K562 (cell line): ENCODE data around the gene PTGR1. TPM values are rescaled to one million over a fixed set of nuclear protein-coding genes. Genes with fewer than 3 reads are reported as not detected.

Source experiments
- ATAC-seq: fragments of 200-7000 bp; cut with Tn5 transposase; 3 replicates; pipeline ENCODE4 v1.9.1; 2020; ENCODE audit warnings: moderate library complexity
- BruUV-seq: library from RNA; stranded (reverse); fragments of 400-500 nt; replicated peaks from 2 replicates; lab custom pipeline; 2021; lab: Mats Ljungman, UMichigan
- CTCF ChIA-PET: fragments of 300-600 bp; formaldehyde crosslinking; extraction: SDS; loops from one replicate; lab custom pipeline; 2021; ENCODE audit warnings: low intra/inter-chr PET ratio; lab: Yijun Ruan, JAX
- POLR2A ChIA-PET: fragments of 300-600, 350-650 bp; sonication (Branson Sonifier 250); formaldehyde crosslinking; extraction: SDS; loops from one replicate; lab custom pipeline; 2021; ENCODE audit warnings: antibody characterized with exemption, inconsistent platforms; lab: Yijun Ruan, JAX
- DNase-seq, 4 experiments: peaks; one replicate each; pipeline versions ENCODE4 v3.0.0 to v3.0.0-alpha.2; 2011 to 2018; ENCODE audit warnings: low spot score in 3 of 4, mixed read lengths in 3 of 4; ENCODE audit errors: extremely low read depth in 1 of 4
- FAIRE-seq: peaks from 2 replicates; lab custom pipeline; 2011; peaks lifted over from hg19 to GRCh38; lab: Jason Lieb, UNC
- H2AFZ ChIP-seq: 2 replicates; pipeline ENCODE4 v1.6.0; 2011; ENCODE audit warnings: low read depth, low read length, control low read depth, inconsistent platforms
- H3K27ac ChIP-seq: fragments of 200-600 bp; 3 replicates; pipeline ENCODE4 v1.8.0; 2011; ENCODE audit warnings: low read depth, mild to moderate bottlenecking, control low read depth, inconsistent platforms, low read length, moderate library complexity, mixed read lengths; ENCODE audit errors: extremely low read depth
- H3K27me3 ChIP-seq, 2 experiments: fragments of 300-600 bp in 1 of 2; 2 replicates in 1 of 2; 3 replicates in 1 of 2; pipeline versions ENCODE4 v1.6.0 to v1.8.0; 2011; ENCODE audit warnings: inconsistent platforms in 2 of 2, low read length in 2 of 2, mild to moderate bottlenecking in 1 of 2, mixed read lengths in 1 of 2, moderate library complexity in 1 of 2; ENCODE audit not compliant: control insufficient read depth in 2 of 2, insufficient read depth in 2 of 2
- H3K36me3 ChIP-seq: fragments of 300-600 bp; 3 replicates; pipeline ENCODE4 v1.8.0; 2011; ENCODE audit warnings: mild to moderate bottlenecking, low read length, inconsistent platforms; ENCODE audit not compliant: control insufficient read depth, insufficient read depth
- H3K4me1 ChIP-seq, 2 experiments: fragments of 200-600 bp in 1 of 2; replicated peaks in 1 of 2; 2 replicates in 1 of 2; 3 replicates in 1 of 2; pipeline versions ENCODE4 v1.5.1 to v1.8.0; 2011; ENCODE audit warnings: inconsistent platforms in 2 of 2, low read length in 2 of 2, mild to moderate bottlenecking in 1 of 2, mixed read lengths in 1 of 2, moderate library complexity in 1 of 2; ENCODE audit not compliant: control insufficient read depth in 2 of 2, insufficient read depth in 2 of 2
- H3K4me2 ChIP-seq: 2 replicates; pipeline ENCODE4 v1.6.1; 2011; ENCODE audit warnings: low read length, control low read depth, inconsistent platforms, mixed read lengths; ENCODE audit not compliant: insufficient read depth
- H3K4me3 ChIP-seq: fragments of 200-600 bp; sonication (generic), shearing (Covaris generic); 2 replicates; pipeline ENCODE4 v1.5.1; 2016; ENCODE audit warnings: control low read depth, inconsistent platforms
- H3K79me2 ChIP-seq: fragments of 200-600 bp; 3 replicates; pipeline ENCODE4 v1.8.0; 2011; ENCODE audit warnings: low read length, inconsistent platforms; ENCODE audit not compliant: control insufficient read depth, insufficient read depth
- H3K9ac ChIP-seq, 2 experiments: 2 replicates each; pipeline versions ENCODE4 v1.6.0 to v1.6.1; 2011; ENCODE audit warnings: low read depth in 2 of 2, low read length in 2 of 2, control low read depth in 1 of 2, inconsistent platforms in 1 of 2, mild to moderate bottlenecking in 1 of 2, mixed read lengths in 1 of 2; ENCODE audit not compliant: insufficient read depth in 1 of 2
- H3K9me1 ChIP-seq: one replicate; pipeline ENCODE4 v1.6.0; 2011; ENCODE audit warnings: inconsistent platforms, mild to moderate bottlenecking, low read length, moderate library complexity; ENCODE audit not compliant: control insufficient read depth, insufficient read depth
- H3K9me3 ChIP-seq: replicated peaks from 2 replicates; pipeline ENCODE4 v1.5.1; 2011; ENCODE audit warnings: low read depth, low read length, inconsistent platforms; ENCODE audit not compliant: control insufficient read depth, insufficient read depth
- H4K20me1 ChIP-seq: replicated peaks from 2 replicates; pipeline ENCODE4 v1.6.1; 2011; ENCODE audit warnings: low read length, inconsistent platforms, mixed read lengths; ENCODE audit not compliant: control insufficient read depth, insufficient read depth
- CCNT2 ChIP-seq: IDR thresholded peaks from 2 replicates; pipeline ENCODE4 v1.6.1; 2011; ENCODE audit warnings: borderline replicate concordance, low read depth, mild to moderate bottlenecking, moderate library complexity, mixed read lengths, low read length; ENCODE audit not compliant: insufficient read length; ENCODE audit errors: extremely low read depth
- DLX4 ChIP-seq: fragments of 250-450 bp; sonication (Bioruptor Pico); IDR thresholded peaks from 2 replicates; pipeline ENCODE4 v1.6.1; 2021; ENCODE audit warnings: mild to moderate bottlenecking
- IFI16 ChIP-seq: fragments of 250-450 bp; sonication (Bioruptor Pico); IDR thresholded peaks from 2 replicates; pipeline ENCODE4 v2.1.2; 2022; ENCODE audit warnings: mild to moderate bottlenecking, inconsistent platforms
- MYC ChIP-seq, 2 experiments: fragments of 250-450 bp in 1 of 2; sonication (Bioruptor Pico) in 1 of 2; IDR thresholded peaks; 2 replicates each; pipeline versions ENCODE4 v1.5.1 to v1.6.1; 2012 to 2021; ENCODE audit warnings: low read depth in 2 of 2, borderline replicate concordance in 1 of 2, improper control_type of control experiment in 1 of 2, low read length in 1 of 2, mild to moderate bottlenecking in 1 of 2, moderate library complexity in 1 of 2
- NFIC ChIP-seq: fragments of 450-650 bp; IDR thresholded peaks from 2 replicates; pipeline ENCODE4 v1.6.1; 2017; ENCODE audit warnings: mild to moderate bottlenecking, inconsistent platforms
- PRPF4 ChIP-seq: fragments of 200-400 bp; formaldehyde crosslinking; IDR thresholded peaks from one replicate; pipeline ENCODE4 v1.6.1; 2017; ENCODE audit warnings: low read length, low read depth, mild to moderate bottlenecking; ENCODE audit not compliant: insufficient read depth, poor library complexity, severe bottlenecking
- RB1 ChIP-seq: fragments of 450-650 bp; IDR thresholded peaks from 2 replicates; pipeline ENCODE4 v1.6.1; 2017; ENCODE audit warnings: low read depth, mild to moderate bottlenecking
- SMARCA4 ChIP-seq: fragments of 450-650 bp; IDR thresholded peaks from 2 replicates; pipeline ENCODE4 v1.6.1; 2016
- ZBTB8A ChIP-seq: fragments of 450-650 bp; IDR thresholded peaks from 2 replicates; pipeline ENCODE4 v1.6.1; 2018; ENCODE audit warnings: mild to moderate bottlenecking, moderate library complexity; ENCODE audit not compliant: partially characterized antibody
- ZFP30 ChIP-seq: fragments of 250-450 bp; sonication (Bioruptor Pico); IDR thresholded peaks from 2 replicates; pipeline ENCODE4 v1.8.0; 2022; ENCODE audit warnings: moderate library complexity, mild to moderate bottlenecking, inconsistent platforms, borderline replicate concordance
- WGBS: fragments of 100-300 bp; shearing (Covaris generic); methylation state at CpG from one replicate; pipeline ENCODE4 v1.1.6; 2016; ENCODE audit warnings: low coverage, mixed read lengths; ENCODE audit not compliant: insufficient coverage; ENCODE audit errors: missing lambda C conversion rate; 5-methylcytosine and 5-hydroxymethylcytosine counted together
- in situ Hi-C: fragments of 300-500 bp; cut with MboI; formaldehyde crosslinking; loops from 4 replicates; pipeline ENCODE4 v1.15.0; 2018; ENCODE audit warnings: inconsistent platforms, mixed read lengths
- intact Hi-C: fragments of 100-400 bp; cut with micrococcal nuclease; formaldehyde crosslinking; loops from 2 replicates; pipeline ENCODE4 v1.14.2; 2022
- polyA plus RNA-seq, 8 experiments: library from polyadenylated mRNA; depleted of rRNA in 4 of 8; stranded (reverse) in 5 of 8; unstranded in 3 of 8; fragments of >200 nt; fragmentation: Nextera tagmentation in 2 of 8; fragmentation: Illumina TruSeq in 1 of 8; extraction: Ambion mirVana in 2 of 8; extraction: Trizol in 1 of 8; gene quantifications; 2 replicates each; pipeline versions ENCODE4 v1.2.1 to v1.2.3, GENCODE V29; 2011 to 2014; ENCODE audit warnings: inconsistent platforms in 1 of 8, missing spikeins in 1 of 8
- total RNA-seq, 7 experiments: library from RNA; depleted of rRNA in 6 of 7; stranded (reverse); fragments of >200 nt in 6 of 7; fragmentation: Illumina TruSeq in 2 of 7; extraction: Trizol in 2 of 7; gene quantifications; 2 replicates each; pipeline versions ENCODE4 v1.2.1 to v1.2.3, GENCODE V29; 2011 to 2021; ENCODE audit warnings: low replicate concordance in 1 of 7
- TF ChIP-seq, protein P1 (sequence below): fragments of 450-650 bp; formaldehyde crosslinking; IDR thresholded peaks from 2 replicates; pipeline ENCODE4 v1.4.0; 2020; ENCODE audit warnings: mild to moderate bottlenecking
- TF ChIP-seq, protein P2 (sequence below): fragments of 250-450 bp; sonication (Bioruptor Pico); IDR thresholded peaks from 2 replicates; pipeline ENCODE4 v1.9.0; 2021; ENCODE audit warnings: mild to moderate bottlenecking
- TF ChIP-seq, protein P3 (sequence below), 2 experiments: fragments of 450-650 bp; conservative IDR thresholded peaks; 2 replicates each; pipeline ENCODE4 v1.6.1; 2017; ENCODE audit warnings: mild to moderate bottlenecking in 2 of 2, moderate library complexity in 2 of 2

PTGR1 gene
- total and polyA plus RNA-seq, 9 of the 15 experiments (the other 6 are each of a cell fraction or from before 2014, with no cell fraction given) = 0.22 TPM; not detected in 8

DNA sequence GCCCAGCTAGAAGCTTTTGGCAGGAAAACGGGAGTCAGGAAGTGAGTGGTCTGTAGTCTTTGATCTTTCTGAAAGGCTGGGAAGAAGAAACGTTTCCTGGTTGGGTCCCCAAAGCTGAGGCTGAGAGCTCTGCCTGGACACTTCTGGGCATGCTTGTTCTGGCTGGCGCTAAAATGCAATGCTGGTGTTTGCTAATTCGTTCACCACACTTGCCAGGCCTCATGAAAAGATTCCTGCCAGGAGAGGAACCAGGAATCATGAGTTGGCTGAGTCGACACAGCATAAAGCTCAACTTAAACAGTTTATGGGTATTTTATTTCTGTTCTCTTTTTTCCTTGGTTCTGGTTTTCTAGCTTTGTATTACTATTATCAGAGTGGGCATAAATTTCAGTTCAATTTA is 10.7 kb upstream of the PTGR1 start:
- no peaks in the 10 kb centered on the region for H3K4me1 ChIP-seq
- no peaks in the 10 kb centered on the region for H3K9me1 ChIP-seq
- H2AFZ ChIP-seq = no peak overlapping the region
- DNase-seq (no peak), FAIRE-seq (no peak), ATAC-seq (no peak)
- POLR2A ChIA-PET = interaction anchor here (0.6 kb wide), 1 partner anchor 32 kb away, joined by 3 read pairs; no protein-coding TSS in a partner anchor
- no peak for TF ChIP-seq NFIC
- TF ChIP-seq, protein P1, sequence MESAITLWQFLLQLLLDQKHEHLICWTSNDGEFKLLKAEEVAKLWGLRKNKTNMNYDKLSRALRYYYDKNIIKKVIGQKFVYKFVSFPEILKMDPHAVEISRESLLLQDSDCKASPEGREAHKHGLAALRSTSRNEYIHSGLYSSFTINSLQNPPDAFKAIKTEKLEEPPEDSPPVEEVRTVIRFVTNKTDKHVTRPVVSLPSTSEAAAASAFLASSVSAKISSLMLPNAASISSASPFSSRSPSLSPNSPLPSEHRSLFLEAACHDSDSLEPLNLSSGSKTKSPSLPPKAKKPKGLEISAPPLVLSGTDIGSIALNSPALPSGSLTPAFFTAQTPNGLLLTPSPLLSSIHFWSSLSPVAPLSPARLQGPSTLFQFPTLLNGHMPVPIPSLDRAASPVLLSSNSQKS (CRISPR knock-in tag) = no peak
- TF ChIP-seq MYC (IDR thresholded peaks at IDR 0.05; ENCODE audit: low read depth, low read length) = no peak
- no peak for TF ChIP-seq MYC (CRISPR knock-in tag; IDR thresholded peaks at IDR 0.05; ENCODE audit: borderline replicate concordance, low read depth)
- TF ChIP-seq SMARCA4 = no peak
- TF ChIP-seq, protein P2, sequence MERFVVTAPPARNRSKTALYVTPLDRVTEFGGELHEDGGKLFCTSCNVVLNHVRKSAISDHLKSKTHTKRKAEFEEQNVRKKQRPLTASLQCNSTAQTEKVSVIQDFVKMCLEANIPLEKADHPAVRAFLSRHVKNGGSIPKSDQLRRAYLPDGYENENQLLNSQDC = no peak
- TF ChIP-seq IFI16 (CRISPR knock-in tag) = no peak
- no peak for TF ChIP-seq DLX4 (CRISPR knock-in tag)
- no peak for TF ChIP-seq ZBTB8A
- TF ChIP-seq CCNT2 = no peak
- TF ChIP-seq, protein P3, sequence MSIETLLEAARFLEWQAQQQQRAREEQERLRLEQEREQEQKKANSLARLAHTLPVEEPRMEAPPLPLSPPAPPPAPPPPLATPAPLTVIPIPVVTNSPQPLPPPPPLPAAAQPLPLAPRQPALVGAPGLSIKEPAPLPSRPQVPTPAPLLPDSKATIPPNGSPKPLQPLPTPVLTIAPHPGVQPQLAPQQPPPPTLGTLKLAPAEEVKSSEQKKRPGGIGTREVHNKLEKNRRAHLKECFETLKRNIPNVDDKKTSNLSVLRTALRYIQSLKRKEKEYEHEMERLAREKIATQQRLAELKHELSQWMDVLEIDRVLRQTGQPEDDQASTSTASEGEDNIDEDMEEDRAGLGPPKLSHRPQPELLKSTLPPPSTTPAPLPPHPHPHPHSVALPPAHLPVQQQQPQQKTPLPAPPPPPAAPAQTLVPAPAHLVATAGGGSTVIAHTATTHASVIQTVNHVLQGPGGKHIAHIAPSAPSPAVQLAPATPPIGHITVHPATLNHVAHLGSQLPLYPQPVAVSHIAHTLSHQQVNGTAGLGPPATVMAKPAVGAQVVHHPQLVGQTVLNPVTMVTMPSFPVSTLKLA (conservative IDR thresholded peaks at IDR 0.05) = no peak
- no peak for TF ChIP-seq PRPF4
- TF ChIP-seq ZFP30 = no peak
- no peak for TF ChIP-seq RB1
- 0% methylated on average over 5 of the region's 5 CpGs for WGBS
- in situ Hi-C loops (no loop called here), intact Hi-C loops (no loop called here)
- H3K9ac ChIP-seq = no peak overlapping the region
- peaks cover 39 to 44% of the 10 kb centered on the region in 2 experiments for H3K27me3 ChIP-seq
- no peak overlapping the region for H3K27ac ChIP-seq
- H3K4me3 ChIP-seq = no peak overlapping the region
- CTCF ChIA-PET = no interaction called here
- H4K20me1 ChIP-seq = no peaks in the 10 kb centered on the region
- no peaks in the 10 kb centered on the region for H3K9me3 ChIP-seq
- no TSS peak for BruUV-seq
- no peaks in the 10 kb centered on the region for H3K36me3 ChIP-seq
- no peak overlapping the region for H3K4me2 ChIP-seq
- no peaks in the 10 kb centered on the region for H3K79me2 ChIP-seq
